Hippocampal formation (tissue), 2 donors: ENCODE results near the gene GRAMD2A.

Source experiments
- DNase-seq, 2 donors: peaks; one replicate each; lab custom pipeline; 2025; lab: John Stamatoyannopoulos, UW

GRAMD2A gene

GRCh38 chr15:72217216-72217615 lies 19.6 kb upstream of the GRAMD2A start:
- DNase-seq: no peak

DNA sequence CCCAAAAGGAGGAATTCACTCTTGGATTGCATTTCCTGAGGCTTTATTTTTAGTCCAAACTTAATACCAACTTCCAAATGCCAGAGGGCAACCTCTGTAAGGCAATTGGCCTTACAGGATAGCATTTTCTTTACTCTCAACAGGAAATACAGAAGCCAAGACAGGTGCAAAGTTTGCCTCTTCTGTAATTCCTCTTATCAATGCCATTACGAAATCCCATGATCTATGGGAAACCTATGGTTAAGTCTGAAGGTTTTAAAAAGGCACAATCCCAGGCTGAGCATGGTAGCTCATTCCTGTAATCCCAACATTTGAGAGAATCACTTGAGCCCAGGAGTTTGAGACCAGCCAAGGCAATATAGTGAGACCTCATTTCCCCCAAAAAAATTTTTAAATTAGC lies 18.5 kb upstream of the GRAMD2A start:
- no peak for DNase-seq

- no peak for DNase-seq
Observed at GRCh38 chr15:72207558-72208085, 10.0 kb upstream of the GRAMD2A start.

DNA sequence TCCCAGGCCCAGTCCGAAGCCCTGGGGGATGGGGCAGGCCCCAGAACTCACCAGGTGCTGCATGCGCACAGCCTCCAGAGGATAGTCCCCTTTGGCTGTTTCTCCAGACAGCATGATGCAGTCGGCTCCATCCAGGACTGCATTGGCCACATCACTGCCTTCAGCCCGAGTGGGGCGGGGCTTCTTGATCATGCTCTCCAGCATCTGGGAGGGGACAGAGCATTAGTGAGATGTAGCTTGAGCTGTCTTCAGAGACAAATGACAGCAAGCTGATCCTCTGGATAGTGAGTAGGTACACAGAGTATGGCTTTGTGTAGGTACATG lies 9.1 kb upstream of the GRAMD2A start:
- no peak for DNase-seq

GRCh38 chr15:72205896-72206676 lies 8.5 kb upstream of the GRAMD2A start:
- DNase-seq: no peak

- no peak for DNase-seq
Observed at GRCh38 chr15:72205273-72205672, 7.7 kb upstream of the GRAMD2A start.

- DNase-seq: peak; percentile 74 to 88
Observed at GRCh38 chr15:72203507-72203837, 5.9 kb upstream of the GRAMD2A start.

DNA sequence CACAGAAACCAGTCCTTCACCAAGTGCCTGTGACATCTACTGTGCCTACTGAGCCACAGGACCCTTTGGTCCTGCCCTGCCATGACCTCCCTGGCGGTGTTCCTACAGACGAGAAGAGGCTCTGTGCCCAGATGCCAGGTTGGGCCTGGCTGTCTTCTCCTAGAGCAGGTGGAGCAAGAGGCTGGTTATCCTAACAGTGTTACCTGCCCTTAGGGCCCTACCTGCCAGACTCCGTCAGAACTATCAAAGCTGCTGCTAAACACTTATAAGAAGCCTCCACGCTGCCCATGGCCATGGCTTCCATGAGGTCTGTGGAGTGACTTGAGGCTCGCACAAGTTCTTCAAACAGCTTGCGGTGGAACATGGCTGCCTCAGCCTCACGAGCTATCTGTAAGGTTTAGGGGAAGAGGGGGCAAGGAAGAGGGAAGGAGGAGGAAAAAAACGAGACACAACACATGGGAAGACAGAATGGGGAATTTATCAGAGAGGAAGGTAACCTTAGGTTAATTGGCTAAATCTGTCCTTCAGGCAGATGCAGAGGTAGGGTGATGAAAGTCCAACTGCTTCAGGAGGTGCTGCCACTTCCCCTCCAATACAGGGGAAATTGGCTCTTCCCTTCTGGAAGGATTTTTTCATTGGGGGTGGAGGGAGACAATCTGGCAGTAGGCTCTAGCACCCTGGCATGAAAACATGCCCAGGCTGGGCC lies 5.4 kb upstream of the GRAMD2A start:
- DNase-seq: no peak

DNA sequence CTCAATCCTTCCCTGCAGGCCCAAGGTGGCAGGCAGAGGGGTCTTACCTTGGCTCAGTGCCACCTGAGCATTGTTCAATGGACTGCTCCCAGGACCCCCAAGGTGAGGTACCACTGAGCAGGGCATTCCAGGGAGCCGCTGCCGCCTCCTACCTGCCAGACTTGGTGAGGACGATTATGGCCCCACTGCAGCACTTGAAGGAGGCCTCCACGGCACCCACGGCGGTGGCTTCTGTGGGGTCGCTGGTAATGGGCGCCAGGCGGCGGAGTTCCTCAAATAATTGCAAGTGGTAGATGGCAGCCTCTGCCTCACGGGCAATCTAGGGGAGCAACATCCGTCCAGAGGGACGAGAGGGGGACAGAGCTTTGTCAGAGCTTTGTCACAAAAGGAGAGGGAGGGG lies 4.7 kb upstream of the GRAMD2A start:
- no peak for DNase-seq

DNA sequence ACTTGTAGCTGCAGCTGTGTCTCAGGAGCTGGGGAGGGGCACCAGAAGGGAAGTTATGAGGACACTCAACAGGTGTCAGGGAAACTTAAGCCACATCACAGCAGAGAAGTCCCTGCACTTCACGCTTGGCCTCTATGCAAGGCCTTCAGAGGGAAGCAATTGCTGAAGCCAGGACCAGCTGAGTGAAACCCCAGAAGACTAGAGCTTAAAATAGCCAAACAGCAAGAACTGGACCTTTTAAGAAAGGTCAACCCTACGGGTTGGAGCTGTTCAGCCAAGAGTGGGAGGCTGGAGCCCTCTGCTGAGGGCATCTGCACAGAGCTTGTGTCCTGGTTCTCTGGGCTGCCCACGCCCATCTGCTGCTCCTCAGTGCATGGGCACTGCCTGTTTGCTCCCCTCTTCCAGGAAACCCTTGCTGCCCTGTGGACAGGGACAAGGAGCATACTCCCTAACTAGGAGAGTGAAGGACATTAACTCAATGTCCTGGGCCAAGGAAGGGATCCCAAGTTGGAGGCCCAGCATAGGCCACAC lies 3.9 kb upstream of the GRAMD2A start:
- no peak for DNase-seq

- no peak for DNase-seq
Observed at GRCh38 chr15:72200395-72201237, 3.0 kb upstream of the GRAMD2A start.

GRCh38 chr15:72199721-72200212 lies 2.2 kb upstream of the GRAMD2A start:
- peak; percentile 57 to 66 for DNase-seq

DNA sequence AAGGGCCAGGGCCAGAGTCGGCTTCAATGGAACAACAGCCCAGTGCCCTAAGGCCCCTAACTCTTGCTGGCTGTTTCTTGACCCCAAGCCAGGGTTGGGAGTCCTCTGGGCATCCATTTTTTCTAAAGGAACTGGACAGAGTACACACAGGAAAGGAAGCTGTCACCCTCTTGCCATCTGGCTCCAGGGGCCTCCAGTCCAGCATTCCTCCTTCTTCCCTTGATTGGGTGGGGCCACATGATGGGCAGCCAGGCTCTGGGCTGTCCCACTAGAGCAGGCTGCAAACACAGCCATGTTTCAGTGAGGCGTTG lies 1.6 kb upstream of the GRAMD2A start:
- no peak for DNase-seq

GRCh38 chr15:72198356-72199204 lies 993 bp upstream of the GRAMD2A start:
- no peak for DNase-seq

GRCh38 chr15:72197041-72197459 lies 537 bp downstream of the GRAMD2A start:
- no peak for DNase-seq

DNA sequence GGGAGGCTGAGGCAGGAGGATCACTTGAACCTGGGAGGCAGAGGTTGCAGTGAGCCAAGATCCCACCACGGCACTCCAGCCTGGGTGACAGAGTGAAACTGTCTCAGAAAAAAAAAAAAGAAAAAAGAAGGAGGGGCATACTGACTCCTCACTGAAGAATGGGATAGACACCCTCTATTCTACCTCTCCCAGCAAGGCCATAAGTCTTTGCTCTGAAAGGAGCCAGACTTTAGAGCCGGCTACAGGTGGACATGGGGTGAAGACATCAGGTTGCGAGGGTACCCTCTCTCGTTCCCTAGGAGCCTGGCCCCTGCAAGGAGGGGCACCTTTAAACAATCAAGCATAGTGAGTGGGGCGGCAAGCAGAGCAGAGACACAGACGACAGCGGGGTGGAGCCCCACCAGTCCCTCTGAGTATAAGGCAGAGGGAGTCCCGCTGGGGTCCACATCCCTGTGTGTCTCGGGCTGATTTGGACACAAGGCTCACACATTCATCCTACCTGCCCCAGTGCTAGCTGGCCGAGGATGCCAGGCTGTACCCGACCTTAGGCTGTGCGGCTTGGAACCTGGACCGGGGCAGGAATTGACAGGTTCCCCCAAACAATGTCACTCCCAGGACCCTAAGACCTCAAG lies 1.1 kb downstream of the GRAMD2A start:
- no peak for DNase-seq

DNA sequence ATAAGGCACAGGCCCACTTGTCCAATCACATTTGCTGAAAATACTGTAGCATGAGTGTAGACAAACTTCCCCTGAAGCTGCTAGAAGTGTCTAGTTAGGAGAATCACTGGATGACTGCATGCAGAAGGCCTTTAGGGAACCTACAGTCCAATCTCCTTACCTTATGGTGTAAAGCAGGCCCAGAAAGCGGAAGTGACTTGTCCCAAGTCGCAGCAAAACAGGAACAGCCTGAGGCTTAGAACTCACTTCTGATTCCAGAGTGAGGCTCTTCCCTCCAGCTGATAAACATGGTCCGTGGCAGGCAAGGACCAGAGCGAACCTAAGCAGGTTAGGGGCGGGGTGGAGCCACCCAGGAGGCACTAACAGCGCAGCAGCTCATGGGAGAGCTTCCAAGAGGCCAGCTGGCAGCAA lies 2.5 kb downstream of the GRAMD2A start:
- DNase-seq: peak in 1 of 2 donors; percentile 6

GRCh38 chr15:72193836-72194396 lies 3.7 kb downstream of the GRAMD2A start:
- no peak for DNase-seq

DNA sequence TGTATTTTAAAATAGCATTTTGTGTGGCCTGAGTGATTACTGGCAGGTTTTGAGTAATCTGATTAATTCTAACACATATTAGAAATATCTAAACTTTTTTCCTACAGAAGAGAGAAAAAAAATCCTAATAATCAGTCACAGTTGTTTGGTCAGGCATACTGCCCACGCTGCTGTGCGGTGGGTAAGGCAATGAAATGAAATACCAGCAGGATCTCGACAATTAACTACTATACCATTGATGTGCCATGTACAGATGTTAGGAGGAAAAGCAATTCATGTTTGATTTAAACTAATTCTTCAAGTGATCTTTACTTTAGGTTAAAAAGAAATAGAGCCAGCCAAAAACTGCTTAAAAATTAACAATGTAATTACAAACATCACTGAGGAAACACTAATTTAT lies 5.2 kb downstream of the GRAMD2A start:
- DNase-seq: no peak

DNA sequence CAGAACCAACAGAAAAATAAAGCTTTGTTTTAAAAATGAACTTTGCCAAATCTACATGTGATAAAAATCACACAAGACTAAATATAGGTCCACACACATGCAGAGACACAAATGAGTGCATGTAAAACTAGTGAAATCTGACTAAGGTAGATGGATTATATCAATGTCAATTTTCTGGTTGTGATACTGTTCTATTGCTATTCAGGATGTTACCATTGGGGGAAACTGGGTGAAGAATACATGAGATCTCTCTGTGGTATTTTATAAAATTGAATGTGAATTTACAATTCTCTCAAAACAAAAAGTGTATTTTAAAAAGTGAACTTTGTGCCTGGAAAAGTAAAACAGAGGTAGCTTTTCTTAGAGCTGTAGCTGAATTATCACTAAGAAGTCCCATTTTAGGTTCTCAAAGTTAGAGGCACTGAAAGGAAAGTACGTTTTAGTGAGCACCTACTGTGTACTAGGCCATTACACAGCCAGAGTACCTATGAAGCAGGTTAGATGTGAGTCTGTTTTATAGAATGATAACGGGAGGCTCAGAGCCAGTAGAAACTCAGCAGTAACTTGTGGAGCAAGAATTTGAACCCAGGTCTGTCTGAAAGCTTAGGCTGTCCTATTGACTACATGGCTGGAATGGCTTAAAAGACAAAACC lies 8.2 kb downstream of the GRAMD2A start:
- no peak for DNase-seq
